ENCODE data around the gene IST1.
A peak's percentile ranks its signal among the peaks of the same experiment; 100 is the strongest.

Gene IST1

GRCh38 chr16:71894229-71894920 is 956 bp upstream of the IST1 start:
- H3K9me3 Mint-ChIP-seq, result no peaks in the 10 kb centered on the region
- peaks cover 12% of the 10 kb centered on the region for H3K36me3 Mint-ChIP-seq (ENCODE audit: low read depth)
- TF ChIP-seq CTCF (IDR thresholded peaks at IDR 0.05; ENCODE audit: unreplicated experiment in 3 of 3), result no peak
- H3K27ac Mint-ChIP-seq, result peak overlapping the region; percentile 97 to 99 (median 98)
- H3K27me3 Mint-ChIP-seq (ENCODE audit: low read depth), result peaks cover 3% of the 10 kb centered on the region
- H3K4me3 Mint-ChIP-seq, result peak overlapping the region; percentile 93 to 99 (median 99)
- H3K4me1 Mint-ChIP-seq, result peaks cover 15% of the 10 kb centered on the region

GRCh38 chr16:71895679-71896365 is 491 bp downstream of the IST1 start:
- Mint-ChIP-seq H3K27me3 (ENCODE audit: low read depth) (peaks cover 3% of the 10 kb centered on the region), H3K4me3 (peak overlapping the region; percentile 93 to 99 (median 99)), H3K27ac (peak overlapping the region; percentile 97 to 99 (median 98)), H3K9me3 (no peaks in the 10 kb centered on the region), H3K36me3 (ENCODE audit: low read depth) (peaks cover 18% of the 10 kb centered on the region), H3K4me1 (peaks cover 22% of the 10 kb centered on the region)
- TF ChIP-seq CTCF (IDR thresholded peaks at IDR 0.05; ENCODE audit: unreplicated experiment in 3 of 3), result no peak

GRCh38 chr16:71896764-71897368 is 1.5 kb downstream of the IST1 start:
- peaks cover 25% of the 10 kb centered on the region for H3K36me3 Mint-ChIP-seq (ENCODE audit: low read depth)
- peak overlapping the region; percentile 92 to 98 (median 97) for H3K27ac Mint-ChIP-seq
- TF ChIP-seq CTCF (IDR thresholded peaks at IDR 0.05; ENCODE audit: unreplicated experiment in 3 of 3), result no peak
- peaks cover 22% of the 10 kb centered on the region for H3K4me1 Mint-ChIP-seq
- H3K4me3 Mint-ChIP-seq, result peak overlapping the region; percentile 93 to 99 (median 99)
- no peaks in the 10 kb centered on the region for H3K9me3 Mint-ChIP-seq
- H3K27me3 Mint-ChIP-seq (ENCODE audit: low read depth), result peaks cover 3% of the 10 kb centered on the region

GRCh38 chr16:71899171-71899570 is 3.8 kb downstream of the IST1 start:
- Mint-ChIP-seq H3K4me3 (peak overlapping the region in 2 of 3 experiments; percentile 32 to 34), H3K27me3 (ENCODE audit: low read depth) (peaks cover under 1% of the 10 kb centered on the region), H3K27ac (no peak overlapping the region), H3K4me1 (peaks cover 19% of the 10 kb centered on the region), H3K36me3 (ENCODE audit: low read depth) (peaks cover 42% of the 10 kb centered on the region), H3K9me3 (no peaks in the 10 kb centered on the region)
- no peak for TF ChIP-seq CTCF (IDR thresholded peaks at IDR 0.05; ENCODE audit: unreplicated experiment in 3 of 3)

GRCh38 chr16:71902656-71903365 is 7.5 kb downstream of the IST1 start:
- Mint-ChIP-seq H3K4me1 (peaks cover 7% of the 10 kb centered on the region), H3K36me3 (ENCODE audit: low read depth) (peaks cover 51% of the 10 kb centered on the region), H3K27ac (no peak overlapping the region), H3K4me3 (no peak overlapping the region), H3K9me3 (peaks cover 2% of the 10 kb centered on the region), H3K27me3 (ENCODE audit: low read depth) (no peaks in the 10 kb centered on the region)
- no peak for TF ChIP-seq CTCF (IDR thresholded peaks at IDR 0.05; ENCODE audit: unreplicated experiment in 3 of 3)
